Measurements from ENCODE around the gene EVI5. TPM values are rescaled to one million over a fixed set of nuclear protein-coding genes. Genes with fewer than 3 reads are reported as not detected.

The EVI5 gene
- polyA plus RNA-seq, 3 donors: 7.6 to 19.4 (median 14.3) TPM

- peaks cover 11 to 17% of the 10 kb centered on the region in 2 donors for H3K4me1 ChIP-seq (ENCODE audit: control insufficient read depth in 1 of 2, insufficient read depth in 2 of 2, low read length in 2 of 2)
- H3K36me3 ChIP-seq (replicated peaks in 1 of 2; ENCODE audit: control insufficient read depth in 1 of 2, insufficient read depth in 2 of 2, low read length in 2 of 2): peaks cover 6 to 56% of the 10 kb centered on the region in 2 donors
- H4K20me1 ChIP-seq (ENCODE audit: insufficient read depth, low read length): no peaks in the 10 kb centered on the region
- H3K4me3 ChIP-seq (replicated peaks in 1 of 3; ENCODE audit: low read depth in 2 of 3, low read length in 3 of 3): no peak overlapping the region
- H3K27ac ChIP-seq (ENCODE audit: low read depth in 1 of 2, low read length in 2 of 2): peak overlapping the region in 1 of 2 donors; percentile 43
- H3K36me3 Mint-ChIP-seq: peaks cover 41 to 46% of the 10 kb centered on the region in 2 donors
- H3K4me2 ChIP-seq (replicated peaks; ENCODE audit: extremely low read depth, low read length, poor library complexity, severe bottlenecking): no peak overlapping the region
- no peak for DNase-seq
- peaks cover 24% of the 10 kb centered on the region for H3K4me1 Mint-ChIP-seq
- H3K27me3 Mint-ChIP-seq (ENCODE audit: low read depth in 3 of 3): no peaks in the 10 kb centered on the region
- H3K27me3 ChIP-seq (ENCODE audit: control insufficient read depth in 2 of 2, insufficient read depth in 2 of 2, low read length in 2 of 2): no peaks in the 10 kb centered on the region
- peaks cover 0 to 2% (median 0%) of the 10 kb centered on the region in 7 donors for H3K9me3 Mint-ChIP-seq
- H3K4me3 Mint-ChIP-seq: no peak overlapping the region
- H3K27ac Mint-ChIP-seq: peak overlapping the region in 3 of 7 donors; percentile 6 to 64 (median 46)
- no peaks in the 10 kb centered on the region for H3K79me2 ChIP-seq (ENCODE audit: insufficient read depth, low read length)
- intact Hi-C loops (cut with micrococcal nuclease): loop anchor here in 1 of 2 donors (5.0 kb wide), 1 partner anchor 363 kb away; no protein-coding TSS in a partner anchor
- H2AFZ ChIP-seq (ENCODE audit: insufficient read depth, low read depth, low read length, poor library complexity, severe bottlenecking): no peak overlapping the region
- H3K9ac ChIP-seq (ENCODE audit: insufficient read depth, low read length, poor library complexity, severe bottlenecking): no peak overlapping the region
- TF ChIP-seq CTCF (IDR thresholded peaks at IDR 0.05): no peak
- H3K9me3 ChIP-seq (replicated peaks in 1 of 2; ENCODE audit: control insufficient read depth in 1 of 2, insufficient read depth in 1 of 2, low read length in 2 of 2): no peaks in the 10 kb centered on the region
- WGBS (ENCODE audit: insufficient coverage): 14% methylated on average over 1 of the region's 3 CpGs
Measured at GRCh38 chr1:92515796-92516201, 269.1 kb downstream of the EVI5 start.

- Mint-ChIP-seq H3K4me1 (peaks cover 21% of the 10 kb centered on the region), H3K4me3 (no peak overlapping the region), H3K27ac (no peak overlapping the region), H3K27me3 (ENCODE audit: low read depth in 3 of 3) (no peaks in the 10 kb centered on the region), H3K36me3 (peaks cover 35 to 43% of the 10 kb centered on the region in 2 donors), H3K9me3 (no peaks in the 10 kb centered on the region)
- no peak for DNase-seq
- Histone ChIP-seq H3K9ac (ENCODE audit: insufficient read depth, low read length, poor library complexity, severe bottlenecking) (no peak overlapping the region), H3K36me3 (replicated peaks in 1 of 2; ENCODE audit: control insufficient read depth in 1 of 2, insufficient read depth in 2 of 2, low read length in 2 of 2) (peaks cover 4 to 47% of the 10 kb centered on the region in 2 donors), H3K79me2 (ENCODE audit: insufficient read depth, low read length) (no peaks in the 10 kb centered on the region), H2AFZ (ENCODE audit: insufficient read depth, low read depth, low read length, poor library complexity, severe bottlenecking) (no peak overlapping the region), H3K4me2 (replicated peaks; ENCODE audit: extremely low read depth, low read length, poor library complexity, severe bottlenecking) (no peak overlapping the region), H3K27me3 (ENCODE audit: control insufficient read depth in 2 of 2, insufficient read depth in 2 of 2, low read length in 2 of 2) (no peaks in the 10 kb centered on the region), H4K20me1 (ENCODE audit: insufficient read depth, low read length) (no peaks in the 10 kb centered on the region), H3K27ac (ENCODE audit: low read depth in 1 of 2, low read length in 2 of 2) (no peak overlapping the region), H3K4me1 (ENCODE audit: control insufficient read depth in 1 of 2, insufficient read depth in 2 of 2, low read length in 2 of 2) (peaks cover 10 to 14% of the 10 kb centered on the region in 2 donors), H3K4me3 (replicated peaks in 1 of 3; ENCODE audit: low read depth in 2 of 3, low read length in 3 of 3) (no peak overlapping the region), H3K9me3 (replicated peaks in 1 of 2; ENCODE audit: control insufficient read depth in 1 of 2, insufficient read depth in 1 of 2, low read length in 2 of 2) (no peaks in the 10 kb centered on the region)
- intact Hi-C loops (cut with micrococcal nuclease): no loop called here
- WGBS (ENCODE audit: insufficient coverage): 93% methylated on average over 3 of the region's 4 CpGs
- no peak for TF ChIP-seq CTCF (IDR thresholded peaks at IDR 0.05)
Measured at GRCh38 chr1:92511541-92511940, 273.4 kb downstream of the EVI5 start.
